ENCODE data around the gene TELO2. TPM values are rescaled to one million over a fixed set of nuclear protein-coding genes. Genes with fewer than 3 reads are reported as not detected.

Gene TELO2
- total RNA-seq, 2 donors from 2014 or later: 85.0 to 91.7 TPM

DNA sequence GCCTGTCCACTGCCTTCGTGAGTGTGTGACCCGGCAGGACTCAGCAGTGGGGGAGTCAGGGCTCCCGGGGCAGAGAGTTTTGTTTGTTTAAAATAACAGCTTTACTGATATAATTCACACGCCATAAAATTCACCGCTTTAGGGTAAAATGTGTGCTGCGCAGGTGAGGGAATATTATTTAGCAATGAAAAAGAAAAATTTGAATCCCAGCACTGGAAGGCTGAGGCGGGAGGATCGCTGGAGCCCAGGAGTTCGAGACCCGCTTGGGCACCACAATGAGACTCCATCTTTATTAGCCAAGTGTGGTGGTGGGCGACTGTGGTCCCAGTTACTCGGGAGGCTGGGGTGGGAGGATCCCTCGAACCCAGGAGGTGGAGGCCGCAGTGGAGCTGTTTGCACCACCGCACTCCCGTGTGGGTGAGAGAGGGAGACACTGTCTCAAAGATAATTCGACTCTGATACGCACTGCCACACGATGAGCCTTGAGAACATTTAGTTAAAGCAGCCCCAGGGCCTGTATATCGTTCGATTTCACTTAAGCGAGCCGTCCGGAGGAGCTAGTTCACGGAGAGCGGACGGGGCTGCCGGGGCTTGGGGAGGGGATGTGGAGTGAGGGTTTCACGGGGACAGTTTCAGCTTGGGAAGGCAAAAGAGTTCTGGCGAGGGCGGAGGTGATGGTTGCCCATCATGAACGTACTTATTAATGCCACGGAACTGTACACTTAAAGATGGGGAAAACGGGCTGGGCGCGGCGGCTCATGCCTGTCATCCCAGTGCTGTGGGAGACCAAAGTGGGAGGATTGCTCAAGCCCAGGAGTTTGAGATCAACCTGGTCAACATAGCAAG is 10.2 kb downstream of the TELO2 start:
- Mint-ChIP-seq H3K27me3 (ENCODE audit: insufficient read depth) (no peaks in the 10 kb centered on the region), H3K9me3 (no peaks in the 10 kb centered on the region), H3K27ac (no peak overlapping the region), H3K36me3 (ENCODE audit: low read depth) (peaks cover 31% of the 10 kb centered on the region), H3K4me1 (no peaks in the 10 kb centered on the region), H3K4me3 (no peak overlapping the region)
- WGBS, 2 experiments (ENCODE audit: insufficient coverage in 1 of 2, insufficient read length in 1 of 2): 96% methylated on average over 36 to 37 of the region's 37 CpGs
- Histone ChIP-seq H3K9me3 (ENCODE audit: control insufficient read depth, low read length) (no peaks in the 10 kb centered on the region), H3K4me3 (ENCODE audit: low read length) (no peak overlapping the region), H3K9ac (ENCODE audit: extremely low read depth, low read length, poor library complexity, severe bottlenecking) (no peak overlapping the region), H3K27ac (ENCODE audit: low read depth, low read length) (no peak overlapping the region), H3K4me1 (ENCODE audit: control insufficient read depth, insufficient read depth, low read length) (no peaks in the 10 kb centered on the region), H3K27me3 (ENCODE audit: control insufficient read depth, insufficient read depth, low read length, poor library complexity, severe bottlenecking) (no peaks in the 10 kb centered on the region), H3K36me3 (ENCODE audit: control insufficient read depth, insufficient read depth, low read length) (peaks cover 21% of the 10 kb centered on the region)
- DNase-seq: no peak
- TF ChIP-seq, protein P1, sequence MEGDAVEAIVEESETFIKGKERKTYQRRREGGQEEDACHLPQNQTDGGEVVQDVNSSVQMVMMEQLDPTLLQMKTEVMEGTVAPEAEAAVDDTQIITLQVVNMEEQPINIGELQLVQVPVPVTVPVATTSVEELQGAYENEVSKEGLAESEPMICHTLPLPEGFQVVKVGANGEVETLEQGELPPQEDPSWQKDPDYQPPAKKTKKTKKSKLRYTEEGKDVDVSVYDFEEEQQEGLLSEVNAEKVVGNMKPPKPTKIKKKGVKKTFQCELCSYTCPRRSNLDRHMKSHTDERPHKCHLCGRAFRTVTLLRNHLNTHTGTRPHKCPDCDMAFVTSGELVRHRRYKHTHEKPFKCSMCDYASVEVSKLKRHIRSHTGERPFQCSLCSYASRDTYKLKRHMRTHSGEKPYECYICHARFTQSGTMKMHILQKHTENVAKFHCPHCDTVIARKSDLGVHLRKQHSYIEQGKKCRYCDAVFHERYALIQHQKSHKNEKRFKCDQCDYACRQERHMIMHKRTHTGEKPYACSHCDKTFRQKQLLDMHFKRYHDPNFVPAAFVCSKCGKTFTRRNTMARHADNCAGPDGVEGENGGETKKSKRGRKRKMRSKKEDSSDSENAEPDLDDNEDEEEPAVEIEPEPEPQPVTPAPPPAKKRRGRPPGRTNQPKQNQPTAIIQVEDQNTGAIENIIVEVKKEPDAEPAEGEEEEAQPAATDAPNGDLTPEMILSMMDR (conservative IDR thresholded peaks at IDR 0.05): no peak

DNA sequence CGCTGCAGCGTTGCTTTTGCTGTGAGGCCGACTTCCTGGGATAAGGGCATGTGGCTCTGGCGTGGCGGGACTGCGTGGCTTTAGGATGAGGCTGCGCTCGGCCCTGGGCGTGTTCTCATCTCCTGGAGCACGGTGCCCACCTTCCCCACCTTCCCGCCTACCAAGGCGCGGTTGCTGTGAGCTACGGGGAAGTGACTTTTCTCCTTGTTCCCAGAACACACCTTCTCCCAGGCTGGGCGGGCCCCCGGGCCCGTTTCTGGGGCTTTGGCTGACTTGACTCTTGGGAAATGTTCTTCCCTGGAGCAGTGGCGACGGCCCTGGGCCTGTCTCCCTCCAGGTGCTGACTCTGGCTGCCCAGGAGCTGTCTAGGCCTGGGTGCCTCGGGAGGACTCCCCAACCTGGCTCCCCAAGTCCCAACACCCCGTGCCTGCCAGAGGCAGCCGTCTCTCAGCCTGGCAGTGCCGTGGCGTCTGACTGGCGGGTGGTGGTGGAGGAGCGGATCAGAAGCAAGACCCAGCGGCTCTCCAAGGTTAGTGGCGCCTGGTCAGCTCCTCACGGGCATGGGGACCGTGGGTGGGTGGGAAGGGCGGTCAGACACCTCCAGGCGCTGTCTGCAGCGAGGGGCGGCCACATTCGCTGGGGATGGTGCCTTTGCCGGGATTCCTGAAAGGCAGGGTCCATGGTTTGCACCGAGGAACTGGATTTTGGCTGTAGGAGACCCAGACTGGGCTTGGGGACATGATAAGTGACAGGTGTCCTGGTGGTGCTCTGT is 12.1 kb downstream of the TELO2 start:
- peaks cover 29% of the 10 kb centered on the region for H3K36me3 Mint-ChIP-seq (ENCODE audit: low read depth)
- no peaks in the 10 kb centered on the region for H3K9me3 ChIP-seq (ENCODE audit: control insufficient read depth, low read length)
- no peaks in the 10 kb centered on the region for H3K4me1 ChIP-seq (ENCODE audit: control insufficient read depth, insufficient read depth, low read length)
- H3K9me3 Mint-ChIP-seq: no peaks in the 10 kb centered on the region
- TF ChIP-seq, protein P1 (conservative IDR thresholded peaks at IDR 0.05): no peak
- no peak overlapping the region for H3K27ac ChIP-seq (ENCODE audit: low read depth, low read length)
- H3K9ac ChIP-seq (ENCODE audit: extremely low read depth, low read length, poor library complexity, severe bottlenecking): no peak overlapping the region
- DNase-seq: no peak
- peaks cover 18% of the 10 kb centered on the region for H3K36me3 ChIP-seq (ENCODE audit: control insufficient read depth, insufficient read depth, low read length)
- no peak overlapping the region for H3K4me3 ChIP-seq (ENCODE audit: low read length)
- WGBS, 2 experiments (ENCODE audit: insufficient coverage in 1 of 2, insufficient read length in 1 of 2): 96 to 97% methylated on average over 32 to 37 of the region's 37 CpGs
- H3K27ac Mint-ChIP-seq: no peak overlapping the region
- no peak overlapping the region for H3K4me3 Mint-ChIP-seq
- no peaks in the 10 kb centered on the region for H3K27me3 ChIP-seq (ENCODE audit: control insufficient read depth, insufficient read depth, low read length, poor library complexity, severe bottlenecking)
- no peaks in the 10 kb centered on the region for H3K4me1 Mint-ChIP-seq
- no peaks in the 10 kb centered on the region for H3K27me3 Mint-ChIP-seq (ENCODE audit: insufficient read depth)

DNA sequence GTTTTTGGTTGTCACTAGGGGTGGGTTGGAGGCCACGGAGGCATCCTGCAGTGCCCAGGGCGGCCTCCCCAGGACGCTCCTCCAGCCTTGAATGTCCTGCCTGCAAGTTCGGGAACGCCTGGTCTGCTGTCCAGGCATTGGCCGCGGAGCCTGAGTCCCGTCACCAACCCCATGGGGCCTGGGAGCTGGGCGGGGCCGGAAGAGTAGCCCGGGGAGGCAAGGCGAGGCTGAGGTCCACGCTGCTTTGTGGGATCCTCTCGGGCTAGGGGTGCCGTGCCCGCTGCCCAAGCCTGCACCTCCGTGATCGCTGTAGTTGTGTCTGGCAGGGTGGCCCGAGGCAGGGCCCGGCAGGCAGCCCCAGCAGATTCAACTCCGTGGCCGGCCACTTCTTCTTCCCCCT is 12.8 kb downstream of the TELO2 start:
- Histone ChIP-seq H3K4me1 (ENCODE audit: control insufficient read depth, insufficient read depth, low read length) (no peaks in the 10 kb centered on the region), H3K27me3 (ENCODE audit: control insufficient read depth, insufficient read depth, low read length, poor library complexity, severe bottlenecking) (no peaks in the 10 kb centered on the region), H3K27ac (ENCODE audit: low read depth, low read length) (no peak overlapping the region), H3K9me3 (ENCODE audit: control insufficient read depth, low read length) (no peaks in the 10 kb centered on the region), H3K36me3 (ENCODE audit: control insufficient read depth, insufficient read depth, low read length) (peaks cover 18% of the 10 kb centered on the region), H3K4me3 (ENCODE audit: low read length) (no peak overlapping the region), H3K9ac (ENCODE audit: extremely low read depth, low read length, poor library complexity, severe bottlenecking) (no peak overlapping the region)
- H3K4me1 Mint-ChIP-seq: no peaks in the 10 kb centered on the region
- H3K9me3 Mint-ChIP-seq: no peaks in the 10 kb centered on the region
- no peak overlapping the region for H3K27ac Mint-ChIP-seq
- TF ChIP-seq, protein P1 (conservative IDR thresholded peaks at IDR 0.05): no peak
- no peak overlapping the region for H3K4me3 Mint-ChIP-seq
- no peaks in the 10 kb centered on the region for H3K27me3 Mint-ChIP-seq (ENCODE audit: insufficient read depth)
- DNase-seq: no peak
- peaks cover 32% of the 10 kb centered on the region for H3K36me3 Mint-ChIP-seq (ENCODE audit: low read depth)
- 90 to 97% methylated on average over 2 to 22 of the region's 22 CpGs for WGBS, 2 experiments (ENCODE audit: insufficient coverage in 1 of 2, insufficient read length in 1 of 2)
